Esophagus muscularis mucosa (tissue), 4 donors: ENCODE results near the gene GOLGA8K. TPM values are rescaled to one million over a fixed set of nuclear protein-coding genes. Genes with fewer than 3 reads are reported as not detected.
A peak's percentile ranks its signal among the peaks of the same experiment; 100 is the strongest.
"Not testable (repeated sequence)": the region's sequence is repeated elsewhere in the genome, so short reads cannot be mapped to it uniquely, and the experiment has no call there.

ENCODE experiments used
- DNase-seq: peaks from one replicate; pipeline ENCODE4 v3.0.0-alpha.2; 2017; ENCODE audit errors: extremely low spot score
- H3K27ac ChIP-seq, 4 donors: fragments of 200-600 bp; sonication (generic); replicated peaks in 1 of 4; 1 replicate in 3 of 4; 2 replicates in 1 of 4; pipeline ENCODE4 v1.5.1; 2016 to 2019; ENCODE audit warnings: mild to moderate bottlenecking in 1 of 4
- H3K27me3 ChIP-seq, 4 donors: fragments of 200-600 bp; sonication (generic); one replicate each; pipeline versions ENCODE4 v1.5.1 to v1.6.0; 2016 to 2019
- H3K36me3 ChIP-seq, 4 donors: fragments of 200-600 bp; sonication (generic); one replicate each; pipeline ENCODE4 v1.5.1; 2016 to 2019
- H3K4me1 ChIP-seq, 4 donors: fragments of 200-600 bp; sonication (generic); one replicate each; pipeline ENCODE4 v1.5.1; 2016 to 2019
- H3K4me3 ChIP-seq, 4 donors: fragments of 200-600 bp; sonication (generic); 1 replicate in 2 of 4; 2 replicates in 2 of 4; pipeline ENCODE4 v1.5.1; 2016 to 2019; ENCODE audit warnings: mild to moderate bottlenecking in 4 of 4, moderate library complexity in 1 of 4
- H3K9me3 ChIP-seq, 4 donors: fragments of 200-600 bp; sonication (generic); 1 replicate in 3 of 4; 2 replicates in 1 of 4; pipeline ENCODE4 v1.5.1; 2016 to 2019
- WGBS: methylation state at CpG from one replicate; pipeline ENCODE4 v1.1.5; 2018; 5-methylcytosine and 5-hydroxymethylcytosine counted together
- intact Hi-C: fragments of 100-400 bp; cut with DNase I; formaldehyde crosslinking; loops from one replicate; pipeline ENCODE4 v1.15.1; 2023
- total RNA-seq, 4 donors: library from RNA; depleted of rRNA; stranded (reverse); fragments of >200 nt; gene quantifications; one replicate each; pipeline versions ENCODE4 v1.1.0 to v1.2.1, GENCODE V29; 2016
- TF ChIP-seq, protein P1 (sequence below), 3 experiments: fragments of 200-600 bp in 2 of 3; fragments of 450-650 bp in 1 of 3; sonication (generic) in 2 of 3; IDR thresholded peaks; one replicate each; pipeline ENCODE4 v1.5.1; 2017 to 2019; ENCODE audit warnings: antibody characterized with exemption in 3 of 3, mild to moderate bottlenecking in 2 of 3, moderate library complexity in 1 of 3

Gene GOLGA8K, protein sequence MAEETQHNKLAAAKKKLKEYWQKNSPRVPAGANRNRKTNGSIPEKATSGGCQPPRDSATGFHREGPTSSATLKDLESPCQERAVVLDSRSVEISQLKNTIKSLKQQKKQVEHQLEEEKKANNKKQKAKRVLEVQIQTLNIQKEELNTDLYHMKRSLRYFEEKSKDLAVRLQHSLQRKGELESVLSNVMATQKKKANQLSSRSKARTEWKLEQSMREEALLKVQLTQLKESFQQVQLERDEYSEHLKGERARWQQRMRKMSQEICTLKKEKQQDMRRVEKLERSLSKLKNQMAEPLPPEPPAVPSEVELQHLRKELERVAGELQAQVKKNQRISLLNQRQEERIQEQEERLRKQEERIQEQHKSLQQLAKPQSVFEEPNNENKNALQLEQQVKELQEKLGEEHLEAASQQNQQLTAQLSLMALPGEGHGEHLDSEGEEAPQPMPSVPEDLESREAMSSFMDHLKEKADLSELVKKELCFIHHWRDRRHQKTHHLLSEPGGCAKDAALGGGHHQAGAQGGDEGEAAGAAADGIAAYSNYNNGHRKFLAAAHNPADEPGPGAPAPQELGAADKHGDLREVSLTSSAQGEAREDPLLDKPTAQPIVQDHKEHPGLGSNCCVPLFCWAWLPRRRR
- under 1 TPM in 1 of 4 donors, not detected in 3; 0.26 TPM for total RNA-seq

DNA sequence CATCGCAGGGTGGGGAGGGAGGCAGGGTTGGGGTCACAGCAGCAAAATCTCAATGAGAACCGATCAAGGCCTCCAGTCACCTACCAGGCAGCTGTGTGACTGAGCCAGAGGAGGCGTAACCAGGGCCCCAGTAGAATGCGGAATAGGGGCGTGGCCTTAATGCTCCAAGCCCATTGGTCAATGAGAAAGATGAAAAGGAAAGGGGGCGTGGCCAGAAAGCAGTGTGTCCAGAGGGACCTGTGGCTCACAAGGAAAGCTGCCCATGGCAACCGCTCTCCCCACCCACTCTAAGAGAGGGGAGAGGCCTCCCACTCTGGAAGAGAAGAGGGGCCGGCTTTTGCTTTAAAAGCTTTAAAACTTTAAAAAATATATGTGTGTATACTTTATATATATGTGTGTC, at the start of gene GOLGA8K:
GOLGA8K (minus strand) TSS at position 101 of the 400 bp plus-strand sequence; CDS start at position 3, 98 bp downstream.
- H3K27me3 ChIP-seq, H3K9me3 ChIP-seq, H3K36me3 ChIP-seq, H3K4me1 ChIP-seq, DNase-seq, H3K4me3 ChIP-seq, intact Hi-C loops, H3K27ac ChIP-seq: not testable (repeated sequence)
- no CpG with 5 or more reads among the region's 8 CpGs for WGBS

DNA sequence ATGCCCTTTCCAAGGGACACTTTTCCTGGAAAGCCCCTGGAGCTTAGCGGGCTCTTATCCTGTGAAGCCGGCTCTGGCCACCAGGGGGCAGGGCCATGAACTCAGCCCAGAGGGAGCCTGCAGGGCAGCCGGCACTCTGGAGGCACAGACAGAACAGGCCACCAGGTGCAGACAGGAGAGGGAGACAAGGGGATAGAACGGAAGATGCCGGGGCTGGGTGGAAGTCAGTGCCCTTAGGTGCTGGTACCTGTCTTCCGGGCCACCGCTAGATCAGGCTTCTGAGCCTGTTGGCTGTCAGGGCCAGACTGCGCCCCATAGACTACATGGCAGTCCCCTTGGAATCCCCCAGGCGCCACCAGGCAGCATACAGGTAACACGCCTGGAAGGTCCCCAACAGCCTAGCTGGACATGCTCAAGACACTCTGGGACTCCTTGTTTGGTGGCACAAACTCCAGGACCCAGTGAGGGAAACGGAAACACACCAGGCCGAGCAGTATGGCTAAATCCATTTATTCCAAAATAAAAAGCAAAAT, 37.4 kb upstream of the GOLGA8K start:
- DNase-seq, intact Hi-C loops, H3K4me1 ChIP-seq, H3K27me3 ChIP-seq, H3K4me3 ChIP-seq, H3K9me3 ChIP-seq, H3K36me3 ChIP-seq, H3K27ac ChIP-seq: not testable (repeated sequence)
- WGBS = 50% methylated on average over 5 of the region's 12 CpGs

DNA sequence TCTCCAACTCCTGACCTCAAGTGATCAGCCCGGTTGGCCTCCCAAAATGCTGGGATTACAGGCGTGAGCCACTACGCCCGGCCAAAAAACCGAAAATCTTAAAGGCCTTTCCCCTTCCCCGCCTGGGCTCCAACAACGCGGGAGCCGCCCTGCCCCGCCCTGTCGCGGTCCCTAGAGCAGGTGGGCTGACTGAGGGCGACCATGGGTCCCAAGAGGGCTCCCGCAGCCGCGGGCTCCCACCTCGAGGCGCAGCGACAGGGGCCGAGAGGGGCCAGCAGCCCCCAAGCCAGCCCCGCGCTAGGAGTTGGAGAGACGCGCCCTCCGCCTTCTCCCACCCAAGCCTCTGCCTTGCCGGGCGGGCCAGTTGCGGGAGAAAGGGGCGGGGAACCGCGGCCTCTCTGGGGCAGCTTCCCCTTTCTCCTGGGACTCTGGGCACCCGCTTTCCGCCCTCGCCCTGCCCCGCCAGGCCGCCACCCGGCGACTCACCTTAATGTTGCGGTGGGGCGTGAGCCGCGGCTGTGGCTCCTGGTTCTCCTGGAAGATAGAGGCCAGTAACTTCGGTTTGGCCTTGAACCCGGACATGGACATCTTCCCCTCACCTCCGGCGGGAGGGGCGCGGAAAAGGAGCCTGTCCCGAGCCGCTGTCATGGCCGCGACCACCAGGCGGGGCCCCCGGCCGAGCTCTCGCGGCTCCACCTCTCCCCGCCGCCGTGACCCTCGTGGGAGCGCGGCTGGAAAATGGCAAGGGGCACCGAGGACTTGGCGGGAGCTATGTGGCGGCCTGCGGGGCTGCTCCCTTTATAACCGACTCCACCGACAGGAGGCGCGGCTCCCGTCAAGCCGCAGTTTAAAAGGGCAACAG, 31.2 kb upstream of the GOLGA8K start:
- H3K4me3 ChIP-seq, H3K9me3 ChIP-seq, H3K27ac ChIP-seq, intact Hi-C loops, H3K36me3 ChIP-seq, DNase-seq, H3K27me3 ChIP-seq, H3K4me1 ChIP-seq: not testable (repeated sequence)
- WGBS = no CpG with 5 or more reads among the region's 73 CpGs

DNA sequence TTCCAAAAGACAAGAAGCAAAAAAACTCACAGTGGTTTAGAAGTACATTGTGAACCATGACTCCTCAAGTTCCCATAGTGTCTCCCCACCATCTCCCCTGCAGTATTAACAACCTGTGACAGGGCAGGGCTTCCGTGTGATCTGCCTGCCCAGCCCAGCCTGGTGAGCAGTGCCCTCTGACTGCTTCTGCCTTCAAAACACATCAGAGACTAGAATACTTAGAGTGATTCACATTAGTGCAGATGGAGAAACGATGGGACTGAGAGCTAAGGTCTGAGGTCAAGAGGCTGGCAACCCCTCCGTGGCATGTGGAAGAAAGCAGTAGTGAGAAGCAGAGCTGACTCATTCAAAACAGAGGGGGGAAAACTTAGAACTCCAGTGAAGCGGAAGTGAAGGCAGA, 24.5 kb upstream of the GOLGA8K start:
- 29% methylated on average over 1 of the region's 4 CpGs for WGBS
- H3K9me3 ChIP-seq, DNase-seq, H3K27ac ChIP-seq, H3K4me3 ChIP-seq, H3K27me3 ChIP-seq, H3K4me1 ChIP-seq, H3K36me3 ChIP-seq, intact Hi-C loops: not testable (repeated sequence)

DNA sequence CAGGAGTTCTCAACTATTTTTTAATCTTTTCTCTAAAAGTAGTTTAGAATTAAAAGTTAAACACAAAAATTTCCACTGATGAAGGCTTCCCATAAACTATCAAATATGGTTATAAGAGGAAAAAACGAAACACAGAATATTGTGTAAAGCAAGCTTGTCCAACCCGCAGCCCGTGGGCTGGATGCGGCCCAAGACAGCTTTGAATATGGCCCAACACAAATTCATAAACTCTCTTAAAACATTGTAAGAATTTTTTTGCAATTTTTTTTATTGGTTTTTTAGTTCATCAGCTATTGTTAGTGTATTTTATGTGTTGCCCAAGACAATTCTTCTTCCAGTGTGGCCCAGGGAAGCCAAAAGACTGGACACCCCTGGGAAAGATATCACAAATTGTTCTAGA, 23.4 kb upstream of the GOLGA8K start:
- peak; percentile 62 for DNase-seq
- H3K4me1 ChIP-seq, H3K27me3 ChIP-seq, intact Hi-C loops, H3K36me3 ChIP-seq, H3K27ac ChIP-seq, H3K4me3 ChIP-seq, H3K9me3 ChIP-seq: not testable (repeated sequence)
- WGBS = 83% methylated on average over 4 of the region's 4 CpGs

DNA sequence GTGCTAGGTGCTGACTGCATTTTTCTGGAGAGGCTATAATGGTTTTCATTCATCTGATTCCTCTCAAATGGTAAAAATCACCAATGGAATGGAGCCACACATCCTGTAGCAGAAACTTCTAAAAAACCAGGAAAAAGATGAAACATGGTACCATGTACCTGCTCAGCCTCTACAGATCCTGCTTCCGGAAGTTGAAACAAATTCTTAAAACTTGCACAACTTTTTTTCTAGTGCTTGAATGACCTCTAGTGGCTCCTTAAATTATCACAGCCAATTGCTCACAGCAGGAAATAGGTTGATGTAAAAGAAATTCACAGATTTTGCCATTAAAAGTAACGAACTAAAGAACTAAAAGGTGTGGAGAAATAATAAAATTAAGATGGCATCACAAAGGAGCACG, 4.8 kb upstream of the GOLGA8K start:
- H3K36me3 ChIP-seq, H3K27me3 ChIP-seq, DNase-seq, H3K4me3 ChIP-seq, H3K27ac ChIP-seq, H3K4me1 ChIP-seq, H3K9me3 ChIP-seq, intact Hi-C loops: not testable (repeated sequence)
- TF ChIP-seq, protein P1, sequence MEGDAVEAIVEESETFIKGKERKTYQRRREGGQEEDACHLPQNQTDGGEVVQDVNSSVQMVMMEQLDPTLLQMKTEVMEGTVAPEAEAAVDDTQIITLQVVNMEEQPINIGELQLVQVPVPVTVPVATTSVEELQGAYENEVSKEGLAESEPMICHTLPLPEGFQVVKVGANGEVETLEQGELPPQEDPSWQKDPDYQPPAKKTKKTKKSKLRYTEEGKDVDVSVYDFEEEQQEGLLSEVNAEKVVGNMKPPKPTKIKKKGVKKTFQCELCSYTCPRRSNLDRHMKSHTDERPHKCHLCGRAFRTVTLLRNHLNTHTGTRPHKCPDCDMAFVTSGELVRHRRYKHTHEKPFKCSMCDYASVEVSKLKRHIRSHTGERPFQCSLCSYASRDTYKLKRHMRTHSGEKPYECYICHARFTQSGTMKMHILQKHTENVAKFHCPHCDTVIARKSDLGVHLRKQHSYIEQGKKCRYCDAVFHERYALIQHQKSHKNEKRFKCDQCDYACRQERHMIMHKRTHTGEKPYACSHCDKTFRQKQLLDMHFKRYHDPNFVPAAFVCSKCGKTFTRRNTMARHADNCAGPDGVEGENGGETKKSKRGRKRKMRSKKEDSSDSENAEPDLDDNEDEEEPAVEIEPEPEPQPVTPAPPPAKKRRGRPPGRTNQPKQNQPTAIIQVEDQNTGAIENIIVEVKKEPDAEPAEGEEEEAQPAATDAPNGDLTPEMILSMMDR (IDR thresholded peaks at IDR 0.05) = peak in 2 of 3 experiments; percentile 30 to 34
- 5% methylated on average over 2 of the region's 3 CpGs for WGBS

DNA sequence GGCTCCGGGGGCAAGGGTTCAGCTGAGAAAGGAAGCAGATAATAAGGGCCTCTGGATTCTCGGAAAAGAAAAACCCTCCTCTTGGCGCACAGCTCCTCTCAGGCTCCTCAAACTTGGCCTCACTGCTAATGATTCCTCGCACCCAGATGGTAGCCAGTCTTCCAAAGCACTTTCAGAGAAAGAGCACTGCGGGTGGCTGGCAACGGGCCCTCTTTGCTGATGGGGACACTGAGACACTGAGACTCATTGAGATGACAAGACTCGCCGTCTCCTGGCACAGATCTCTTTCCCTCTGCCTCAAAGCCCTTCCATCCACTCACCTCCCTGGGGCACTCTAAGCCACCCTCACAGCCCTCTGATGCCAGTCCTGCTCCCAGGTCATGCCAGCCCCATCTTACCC, 6.6 kb downstream of the GOLGA8K start:
- intact Hi-C loops, H3K4me3 ChIP-seq, H3K36me3 ChIP-seq, DNase-seq, H3K27me3 ChIP-seq, H3K27ac ChIP-seq, H3K9me3 ChIP-seq, H3K4me1 ChIP-seq: not testable (repeated sequence)
- no CpG with 5 or more reads among the region's 8 CpGs for WGBS

DNA sequence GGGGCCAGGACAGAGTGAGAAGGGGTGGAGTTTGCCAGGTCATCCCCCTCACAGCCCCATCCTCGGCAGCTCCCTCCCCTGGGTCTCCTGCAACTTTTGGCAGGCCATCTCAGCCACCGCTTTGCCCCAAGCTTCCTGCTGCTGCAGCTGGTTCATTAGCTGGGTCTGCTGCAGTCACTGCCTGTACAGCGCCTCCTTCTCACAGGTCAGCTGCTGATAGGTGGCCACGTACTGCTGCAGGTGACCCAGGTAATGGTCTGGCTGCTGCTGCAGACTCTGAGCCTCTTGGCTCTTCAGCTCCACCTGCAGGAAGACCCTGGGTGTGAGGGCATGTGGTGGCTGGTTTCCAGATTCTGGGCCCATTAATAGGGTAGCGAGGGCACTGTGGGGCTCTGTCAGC, 8.3 kb downstream of the GOLGA8K start:
- H3K4me1 ChIP-seq, H3K27me3 ChIP-seq, intact Hi-C loops, H3K27ac ChIP-seq, H3K9me3 ChIP-seq, H3K36me3 ChIP-seq, H3K4me3 ChIP-seq, DNase-seq: not testable (repeated sequence)
- no CpG with 5 or more reads among the region's 5 CpGs for WGBS

DNA sequence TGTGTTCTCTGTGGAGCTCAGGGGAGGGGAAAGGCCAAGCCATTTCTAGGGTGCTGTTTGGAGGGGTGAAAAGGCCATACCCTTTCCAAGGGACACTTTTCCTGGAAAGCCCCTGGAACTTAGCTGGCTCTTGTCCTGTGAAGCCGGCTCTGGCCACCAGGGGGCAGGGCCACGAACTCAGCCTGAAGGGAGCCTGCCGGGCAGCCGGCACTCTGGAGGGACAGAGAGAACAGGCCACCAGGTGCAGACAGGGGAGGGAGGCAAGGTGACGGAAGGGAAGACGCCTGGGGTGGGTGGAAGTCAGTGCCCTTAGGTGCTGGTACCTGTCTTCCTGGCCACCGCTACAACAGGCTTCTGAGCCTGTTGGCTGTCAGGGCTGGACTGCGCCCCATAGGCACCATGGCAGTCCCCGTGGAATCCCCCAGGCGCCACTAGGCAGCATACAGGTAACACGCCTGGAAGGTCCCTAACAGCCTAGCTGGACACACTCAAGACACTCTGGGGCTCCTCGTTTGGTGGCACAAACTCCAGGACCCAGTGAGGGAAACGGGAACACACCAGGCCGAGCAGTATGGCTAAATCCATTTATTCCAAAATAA, 14.9 kb downstream of the GOLGA8K start:
- H3K27ac ChIP-seq, H3K4me3 ChIP-seq, H3K36me3 ChIP-seq, H3K9me3 ChIP-seq, H3K27me3 ChIP-seq, intact Hi-C loops, H3K4me1 ChIP-seq, DNase-seq: not testable (repeated sequence)
- no CpG with 5 or more reads among the region's 14 CpGs for WGBS

DNA sequence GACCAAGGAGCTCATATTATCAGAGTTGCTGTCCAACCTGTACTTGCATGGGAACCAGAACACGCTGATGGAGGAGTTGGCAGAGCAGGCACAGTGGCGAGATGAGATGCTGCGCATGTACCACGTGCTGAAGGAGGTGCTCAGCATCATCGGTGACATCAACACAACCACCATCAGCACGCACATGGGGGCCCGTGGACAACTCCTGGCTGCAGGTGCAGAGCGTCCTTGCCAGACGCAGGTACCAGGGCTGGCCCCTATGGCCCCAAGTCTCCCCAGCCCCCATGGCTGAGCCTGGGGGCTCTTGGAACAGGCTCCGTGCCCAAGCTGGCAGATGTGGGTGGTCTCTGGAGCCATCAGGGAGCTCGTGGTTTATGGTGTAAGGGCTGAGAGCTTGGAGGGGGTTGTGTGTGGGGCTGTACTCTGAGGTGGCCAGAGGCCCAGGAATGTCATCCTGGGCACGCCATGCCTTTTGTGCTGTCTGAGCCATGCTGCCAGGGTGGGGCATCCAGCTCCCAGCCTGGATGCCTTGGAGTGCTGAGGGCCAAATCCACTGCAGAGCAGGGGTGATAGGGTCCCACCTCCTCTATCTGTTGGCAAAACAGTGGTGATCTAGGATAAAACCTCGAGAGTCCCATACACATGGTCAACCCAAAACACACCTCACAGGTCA, 17.1 kb downstream of the GOLGA8K start:
- H3K36me3 ChIP-seq, intact Hi-C loops, H3K27me3 ChIP-seq, DNase-seq, H3K4me1 ChIP-seq, H3K9me3 ChIP-seq, H3K4me3 ChIP-seq, H3K27ac ChIP-seq: not testable (repeated sequence)
- WGBS = no CpG with 5 or more reads among the region's 13 CpGs
